NB4 (cell line): ENCODE results near the gene FBXW2.

Experiments used
- MAX ChIP-seq: IDR thresholded peaks from 2 replicates; pipeline ENCODE4 v1.6.1; 2011; ENCODE audit warnings: low read depth, low read length
- MYC ChIP-seq: IDR thresholded peaks from 2 replicates; pipeline ENCODE4 v1.6.1; 2011; ENCODE audit warnings: low read depth, low read length
- POLR2A ChIP-seq: IDR thresholded peaks from 2 replicates; pipeline ENCODE4 v1.6.1; 2011; ENCODE audit warnings: mild to moderate bottlenecking; ENCODE audit not compliant: insufficient read length; ENCODE audit errors: extremely low read depth
- TF ChIP-seq, protein P1 (sequence below): IDR thresholded peaks from one replicate; pipeline ENCODE4 v1.5.1; 2012; ENCODE audit warnings: low read depth, low read length

DNA sequence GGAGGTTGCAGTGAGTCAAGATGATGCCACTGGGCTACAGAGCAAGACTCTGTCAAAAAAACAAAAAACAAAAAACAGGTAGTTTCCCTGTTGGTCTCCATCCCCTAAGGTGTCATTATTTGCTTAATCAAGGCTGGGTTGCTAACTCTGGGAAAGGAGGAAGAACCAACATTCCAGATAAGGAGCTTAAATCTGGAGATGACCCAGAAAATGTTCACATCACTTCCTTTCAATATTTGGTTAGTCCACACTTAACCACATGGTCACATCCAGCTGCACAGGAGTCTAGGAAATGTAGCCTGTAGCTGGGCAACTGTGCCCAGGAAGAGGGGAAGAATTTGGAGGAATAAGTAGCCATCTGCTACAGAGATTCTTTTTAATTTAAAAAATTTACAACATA lies 53.1 kb downstream of the FBXW2 start:
- no peak for TF ChIP-seq MYC
- TF ChIP-seq, protein P1, sequence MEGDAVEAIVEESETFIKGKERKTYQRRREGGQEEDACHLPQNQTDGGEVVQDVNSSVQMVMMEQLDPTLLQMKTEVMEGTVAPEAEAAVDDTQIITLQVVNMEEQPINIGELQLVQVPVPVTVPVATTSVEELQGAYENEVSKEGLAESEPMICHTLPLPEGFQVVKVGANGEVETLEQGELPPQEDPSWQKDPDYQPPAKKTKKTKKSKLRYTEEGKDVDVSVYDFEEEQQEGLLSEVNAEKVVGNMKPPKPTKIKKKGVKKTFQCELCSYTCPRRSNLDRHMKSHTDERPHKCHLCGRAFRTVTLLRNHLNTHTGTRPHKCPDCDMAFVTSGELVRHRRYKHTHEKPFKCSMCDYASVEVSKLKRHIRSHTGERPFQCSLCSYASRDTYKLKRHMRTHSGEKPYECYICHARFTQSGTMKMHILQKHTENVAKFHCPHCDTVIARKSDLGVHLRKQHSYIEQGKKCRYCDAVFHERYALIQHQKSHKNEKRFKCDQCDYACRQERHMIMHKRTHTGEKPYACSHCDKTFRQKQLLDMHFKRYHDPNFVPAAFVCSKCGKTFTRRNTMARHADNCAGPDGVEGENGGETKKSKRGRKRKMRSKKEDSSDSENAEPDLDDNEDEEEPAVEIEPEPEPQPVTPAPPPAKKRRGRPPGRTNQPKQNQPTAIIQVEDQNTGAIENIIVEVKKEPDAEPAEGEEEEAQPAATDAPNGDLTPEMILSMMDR, result no peak
- TF ChIP-seq POLR2A, result no peak
- no peak for TF ChIP-seq MAX
